Caco-2 (cell line): Measurements from ENCODE around the gene NEDD4L. TPM values are rescaled to one million over a fixed set of nuclear protein-coding genes. Genes with fewer than 3 reads are reported as not detected.

Source experiments
- BruUV-seq: library from RNA; stranded (reverse); fragments of 400-500 nt; replicated peaks from 2 replicates; lab custom pipeline; 2021; lab: Mats Ljungman, UMichigan
- CTCF ChIA-PET: fragments of 300-600 bp; sonication (Branson Sonifier 250); formaldehyde crosslinking; loops from one replicate; lab custom pipeline; 2022; ENCODE audit warnings: antibody characterized with exemption; lab: Charles Lee
- POLR2A ChIA-PET: fragments of 300-600 bp; sonication (Branson Sonifier 250); formaldehyde crosslinking; loops from one replicate; lab custom pipeline; 2022; ENCODE audit warnings: antibody characterized with exemption; lab: Charles Lee
- DNase-seq, 2 experiments: peaks; one replicate each; pipeline versions ENCODE4 v3.0.0 to v3.0.0-alpha.2; 2020 to 2022
- H3K27me3 ChIP-seq: replicated peaks from 2 replicates; pipeline ENCODE4 v1.6.0; 2011; ENCODE audit warnings: low read length; ENCODE audit not compliant: control insufficient read depth, insufficient read depth
- H3K36me3 ChIP-seq: 2 replicates; pipeline ENCODE4 v1.5.1; 2011; ENCODE audit warnings: low read length; ENCODE audit not compliant: control insufficient read depth, insufficient read depth
- H3K4me1 ChIP-seq: fragments of 250-450 bp; sonication (Bioruptor Pico); 2 replicates; pipeline ENCODE4 v1.5.1; 2020; ENCODE audit warnings: mild to moderate bottlenecking
- H3K4me3 ChIP-seq: 2 replicates; pipeline ENCODE4 v1.5.1; 2011; ENCODE audit warnings: low read depth, mild to moderate bottlenecking, control low read depth, low read length
- H3K9me3 ChIP-seq: fragments of 250-450 bp; sonication (Bioruptor Pico); 2 replicates; pipeline ENCODE4 v1.5.1; 2020; ENCODE audit warnings: mild to moderate bottlenecking, moderate library complexity
- H3K27ac Mint-ChIP-seq: one replicate; pipeline ENCODE4 v1.8.0; 2022; ENCODE audit warnings: mixed read lengths; ENCODE audit not compliant: unreplicated experiment
- H3K27me3 Mint-ChIP-seq: one replicate; pipeline ENCODE4 v1.8.0; 2022; ENCODE audit warnings: mixed read lengths; ENCODE audit not compliant: insufficient read depth, unreplicated experiment
- H3K36me3 Mint-ChIP-seq: one replicate; pipeline ENCODE4 v1.8.0; 2022; ENCODE audit warnings: mild to moderate bottlenecking, mixed read lengths; ENCODE audit not compliant: insufficient read depth, unreplicated experiment
- H3K4me1 Mint-ChIP-seq: one replicate; pipeline ENCODE4 v1.8.0; 2022; ENCODE audit warnings: low read depth, mixed read lengths; ENCODE audit not compliant: unreplicated experiment
- H3K4me3 Mint-ChIP-seq: one replicate; pipeline ENCODE4 v1.8.0; 2022; ENCODE audit warnings: mild to moderate bottlenecking, moderate library complexity, mixed read lengths; ENCODE audit not compliant: unreplicated experiment
- H3K9me3 Mint-ChIP-seq: one replicate; pipeline ENCODE4 v1.8.0; 2022; ENCODE audit warnings: mixed read lengths; ENCODE audit not compliant: unreplicated experiment
- intact Hi-C: fragments of 100-400 bp; cut with micrococcal nuclease; formaldehyde crosslinking; loops from one replicate; pipeline ENCODE4 v1.10.0; 2022; ENCODE audit not compliant: unreplicated experiment
- total RNA-seq: library from RNA; stranded (reverse); gene quantifications from 2 replicates; pipeline ENCODE4 v1.2.3, GENCODE V29; 2022
- TF ChIP-seq, protein P1 (sequence below), 2 experiments: fragments of 200-600 bp in 1 of 2; IDR thresholded peaks; 1 replicate in 1 of 2; 2 replicates in 1 of 2; pipeline versions ENCODE4 v1.5.1 to v1.8.0; 2011 to 2022; ENCODE audit warnings: antibody characterized with exemption in 1 of 2, control low read depth in 1 of 2, inconsistent platforms in 1 of 2, low read depth in 1 of 2, low read length in 1 of 2, mild to moderate bottlenecking in 1 of 2, moderate library complexity in 1 of 2; ENCODE audit not compliant: insufficient read depth in 1 of 2, severe bottlenecking in 1 of 2, unreplicated experiment in 1 of 2

Gene NEDD4L
- total RNA-seq, 1 experiment from 2014 or later, result 85.4 TPM

DNA sequence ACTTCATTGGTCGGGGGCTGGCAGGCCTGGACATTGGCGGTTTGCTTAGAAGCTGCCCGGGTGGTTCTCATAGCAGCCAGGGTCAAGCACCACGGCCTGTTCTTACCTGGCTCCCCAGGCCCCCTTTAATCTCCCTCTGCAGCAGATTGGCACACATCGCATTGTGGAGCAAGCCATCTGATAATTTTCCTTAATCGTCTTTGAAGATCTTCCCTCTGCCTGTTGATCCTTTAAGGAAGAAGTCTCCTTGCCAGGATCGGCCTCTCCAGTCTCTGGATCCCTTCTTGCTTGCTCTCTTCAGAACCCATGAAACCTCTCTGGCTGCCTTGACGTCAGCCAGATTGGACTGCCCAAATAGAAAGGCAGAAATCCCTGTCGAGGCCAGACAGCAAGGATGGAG lies 75.8 kb downstream of the NEDD4L start:
- Histone ChIP-seq H3K4me1 (peaks cover 11% of the 10 kb centered on the region; the same call in 1 of the 2 replicates), H3K4me3 (no peak overlapping the region), H3K27me3 (no peaks in the 10 kb centered on the region), H3K36me3 (no peaks in the 10 kb centered on the region), H3K9me3 (no peaks in the 10 kb centered on the region)
- BruUV-seq, result no TSS peak
- H3K9me3 Mint-ChIP-seq, result no peaks in the 10 kb centered on the region
- H3K27me3 Mint-ChIP-seq, result no peaks in the 10 kb centered on the region
- peaks cover 13% of the 10 kb centered on the region for H3K36me3 Mint-ChIP-seq
- DNase-seq, result no peak
- CTCF ChIA-PET, result no interaction called here
- peaks cover 30% of the 10 kb centered on the region for H3K4me1 Mint-ChIP-seq
- peak overlapping the region; percentile 73 for H3K27ac Mint-ChIP-seq
- H3K4me3 Mint-ChIP-seq, result no peak overlapping the region
- TF ChIP-seq, protein P1, sequence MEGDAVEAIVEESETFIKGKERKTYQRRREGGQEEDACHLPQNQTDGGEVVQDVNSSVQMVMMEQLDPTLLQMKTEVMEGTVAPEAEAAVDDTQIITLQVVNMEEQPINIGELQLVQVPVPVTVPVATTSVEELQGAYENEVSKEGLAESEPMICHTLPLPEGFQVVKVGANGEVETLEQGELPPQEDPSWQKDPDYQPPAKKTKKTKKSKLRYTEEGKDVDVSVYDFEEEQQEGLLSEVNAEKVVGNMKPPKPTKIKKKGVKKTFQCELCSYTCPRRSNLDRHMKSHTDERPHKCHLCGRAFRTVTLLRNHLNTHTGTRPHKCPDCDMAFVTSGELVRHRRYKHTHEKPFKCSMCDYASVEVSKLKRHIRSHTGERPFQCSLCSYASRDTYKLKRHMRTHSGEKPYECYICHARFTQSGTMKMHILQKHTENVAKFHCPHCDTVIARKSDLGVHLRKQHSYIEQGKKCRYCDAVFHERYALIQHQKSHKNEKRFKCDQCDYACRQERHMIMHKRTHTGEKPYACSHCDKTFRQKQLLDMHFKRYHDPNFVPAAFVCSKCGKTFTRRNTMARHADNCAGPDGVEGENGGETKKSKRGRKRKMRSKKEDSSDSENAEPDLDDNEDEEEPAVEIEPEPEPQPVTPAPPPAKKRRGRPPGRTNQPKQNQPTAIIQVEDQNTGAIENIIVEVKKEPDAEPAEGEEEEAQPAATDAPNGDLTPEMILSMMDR (IDR thresholded peaks at IDR 0.05; ENCODE audit: insufficient read depth in 1 of 2, low read depth in 1 of 2, low read length in 1 of 2, severe bottlenecking in 1 of 2, unreplicated experiment in 1 of 2), result no peak
- POLR2A ChIA-PET, result no interaction called here
- intact Hi-C loops, result loop anchor here (5.0 kb wide), 2 partner anchors 163 to 238 kb away; no protein-coding TSS in a partner anchor

DNA sequence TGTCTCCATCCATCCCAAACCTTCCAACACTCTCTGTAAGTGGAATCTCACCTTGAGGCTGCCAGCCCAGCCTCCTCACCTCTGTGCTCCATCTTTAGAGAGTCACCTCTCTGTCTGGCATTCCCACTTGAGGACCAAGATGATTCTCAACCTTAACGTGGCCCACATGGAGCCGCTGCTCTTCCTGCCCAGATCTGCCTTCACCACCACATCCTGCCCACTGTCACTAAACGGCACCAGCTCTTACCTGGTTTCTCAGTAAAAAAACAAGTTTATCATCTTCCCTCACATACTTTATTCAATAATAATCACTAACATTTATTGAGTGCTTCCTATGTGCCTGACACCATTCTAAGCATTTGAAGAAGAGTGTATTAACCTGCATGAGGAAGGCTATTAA lies 80.4 kb downstream of the NEDD4L start:
- POLR2A ChIA-PET, result no interaction called here
- intact Hi-C loops, result loop anchor here (5.0 kb wide), 2 partner anchors 167 to 242 kb away; no protein-coding TSS in a partner anchor
- no peaks in the 10 kb centered on the region for H3K9me3 Mint-ChIP-seq
- no peak for DNase-seq
- no TSS peak for BruUV-seq
- H3K27ac Mint-ChIP-seq, result no peak overlapping the region
- H3K4me3 ChIP-seq, result no peak overlapping the region
- no peaks in the 10 kb centered on the region for H3K27me3 ChIP-seq
- H3K4me1 Mint-ChIP-seq, result peaks cover 12% of the 10 kb centered on the region
- H3K36me3 Mint-ChIP-seq, result peaks cover 24% of the 10 kb centered on the region
- no peaks in the 10 kb centered on the region for H3K4me1 ChIP-seq
- CTCF ChIA-PET, result no interaction called here
- H3K27me3 Mint-ChIP-seq, result no peaks in the 10 kb centered on the region
- no peaks in the 10 kb centered on the region for H3K9me3 ChIP-seq
- no peaks in the 10 kb centered on the region for H3K36me3 ChIP-seq
- no peak overlapping the region for H3K4me3 Mint-ChIP-seq
- TF ChIP-seq, protein P1 (IDR thresholded peaks at IDR 0.05; ENCODE audit: insufficient read depth in 1 of 2, low read depth in 1 of 2, low read length in 1 of 2, severe bottlenecking in 1 of 2, unreplicated experiment in 1 of 2), result no peak

DNA sequence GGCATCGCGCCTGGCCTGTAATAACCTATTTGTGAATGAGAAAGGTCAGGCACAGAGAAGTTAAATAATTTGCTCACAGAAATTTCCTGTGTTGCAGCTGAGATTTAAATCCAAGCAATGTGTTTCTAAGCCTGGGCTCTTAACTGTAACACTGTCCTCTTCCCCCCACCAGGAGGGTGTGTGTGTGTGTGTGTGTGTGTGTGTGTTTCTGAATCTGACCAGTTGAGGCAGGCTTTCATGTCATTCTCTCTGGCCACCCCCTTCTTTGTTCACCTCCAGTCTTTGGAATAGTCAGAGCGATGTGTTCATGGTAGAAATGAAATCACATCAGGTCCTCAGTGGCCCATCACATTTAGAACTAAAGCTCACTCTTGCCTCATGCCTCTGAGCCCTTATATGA lies 81.2 kb downstream of the NEDD4L start:
- ChIA-PET POLR2A (no interaction called here), CTCF (no interaction called here)
- intact Hi-C loops, result no loop called here
- Histone ChIP-seq H3K36me3 (no peaks in the 10 kb centered on the region), H3K9me3 (no peaks in the 10 kb centered on the region), H3K4me1 (no peaks in the 10 kb centered on the region), H3K4me3 (no peak overlapping the region), H3K27me3 (no peaks in the 10 kb centered on the region)
- BruUV-seq, result no TSS peak
- TF ChIP-seq, protein P1 (IDR thresholded peaks at IDR 0.05; ENCODE audit: insufficient read depth in 1 of 2, low read depth in 1 of 2, low read length in 1 of 2, severe bottlenecking in 1 of 2, unreplicated experiment in 1 of 2), result no peak
- no peaks in the 10 kb centered on the region for H3K9me3 Mint-ChIP-seq
- no peaks in the 10 kb centered on the region for H3K27me3 Mint-ChIP-seq
- peaks cover 24% of the 10 kb centered on the region for H3K36me3 Mint-ChIP-seq
- no peak overlapping the region for H3K27ac Mint-ChIP-seq
- no peak for DNase-seq
- H3K4me3 Mint-ChIP-seq, result no peak overlapping the region
- H3K4me1 Mint-ChIP-seq, result peaks cover 12% of the 10 kb centered on the region
